HepG2 (cell line): ENCODE measurements around the gene SPAM1. TPM values are rescaled to one million over a fixed set of nuclear protein-coding genes. Genes with fewer than 3 reads are reported as not detected.

ENCODE experiments used
- ATAC-seq: fragments of 200-7000 bp; cut with Tn5 transposase; 3 replicates; pipeline ENCODE4 v1.9.1; 2020; ENCODE audit warnings: mild to moderate bottlenecking, moderate library complexity
- BruUV-seq: library from RNA; stranded (reverse); fragments of 400-500 nt; replicated peaks from 2 replicates; lab custom pipeline; 2021; lab: Mats Ljungman, UMichigan
- CTCF ChIA-PET: fragments of 300-600 bp; formaldehyde crosslinking; extraction: SDS; loops from one replicate; lab custom pipeline; 2021; ENCODE audit warnings: low total read pairs, inconsistent platforms, low intra/inter-chr PET ratio; lab: Yijun Ruan, JAX
- POLR2A ChIA-PET: fragments of 350-600 bp; sonication (Branson Sonifier 250); formaldehyde crosslinking; loops from one replicate; lab custom pipeline; 2020; ENCODE audit warnings: antibody characterized with exemption, inconsistent platforms; lab: Yijun Ruan, JAX
- DNase-seq: peaks from one replicate; pipeline ENCODE4 v3.0.0-alpha.2; 2015; ENCODE audit warnings: low spot score
- FAIRE-seq: peaks from 3 replicates; lab custom pipeline; 2011; peaks lifted over from hg19 to GRCh38; lab: Jason Lieb, UNC
- H2AFZ ChIP-seq: one replicate; pipeline ENCODE4 v1.6.1; 2011; ENCODE audit warnings: low read length, inconsistent platforms
- H3K27ac ChIP-seq: fragments of 300-600 bp; 3 replicates; pipeline ENCODE4 v1.8.0; 2011; ENCODE audit warnings: mixed run types, mild to moderate bottlenecking, mixed read lengths, low read length, inconsistent platforms; ENCODE audit not compliant: insufficient read depth; ENCODE audit errors: extremely low read length
- H3K27me3 ChIP-seq, 2 experiments: fragments of 200-600 bp in 1 of 2; 2 replicates in 1 of 2; 3 replicates in 1 of 2; pipeline versions ENCODE4 v1.6.0 to v1.8.0; 2011; ENCODE audit warnings: low read length in 2 of 2, mild to moderate bottlenecking in 2 of 2, moderate library complexity in 2 of 2, inconsistent platforms in 1 of 2; ENCODE audit not compliant: insufficient read depth in 2 of 2, control insufficient read depth in 1 of 2
- H3K36me3 ChIP-seq, 2 experiments: fragments of 200-600 bp in 1 of 2; replicated peaks in 1 of 2; 2 replicates in 1 of 2; 3 replicates in 1 of 2; pipeline versions ENCODE4 v1.5.1 to v1.8.0; 2011; ENCODE audit warnings: low read length in 2 of 2, inconsistent platforms in 1 of 2; ENCODE audit not compliant: insufficient read depth in 2 of 2, control insufficient read depth in 1 of 2
- H3K4me1 ChIP-seq: 2 replicates; pipeline ENCODE4 v1.5.1; 2012; ENCODE audit warnings: low read length, inconsistent platforms; ENCODE audit not compliant: insufficient read depth
- H3K4me2 ChIP-seq: 2 replicates; pipeline ENCODE4 v1.6.0; 2011; ENCODE audit warnings: low read depth, low read length, inconsistent platforms
- H3K4me3 ChIP-seq, 3 experiments: fragments of 200-600 bp in 1 of 3; sonication (generic), shearing (Covaris generic) in 1 of 3; replicated peaks in 1 of 3; 2 replicates each; pipeline ENCODE4 v1.5.1; 2011 to 2016; ENCODE audit warnings: low read length in 3 of 3, inconsistent platforms in 2 of 3, low read depth in 2 of 3, mild to moderate bottlenecking in 2 of 3, control low read depth in 1 of 3, mixed read lengths in 1 of 3; ENCODE audit not compliant: insufficient read depth in 1 of 3
- H3K79me2 ChIP-seq: one replicate; pipeline ENCODE4 v1.6.1; 2011; ENCODE audit warnings: low read length, inconsistent platforms; ENCODE audit not compliant: insufficient read depth
- H3K9ac ChIP-seq: 2 replicates; pipeline ENCODE4 v1.6.0; 2011; ENCODE audit warnings: mild to moderate bottlenecking, low read depth, low read length, inconsistent platforms; ENCODE audit not compliant: insufficient read depth
- H3K9me3 ChIP-seq: 2 replicates; pipeline ENCODE4 v1.5.1; 2012; ENCODE audit warnings: mild to moderate bottlenecking, low read length
- H4K20me1 ChIP-seq: 2 replicates; pipeline ENCODE4 v1.6.0; 2011; ENCODE audit warnings: inconsistent platforms, mild to moderate bottlenecking, low read length, moderate library complexity; ENCODE audit not compliant: insufficient read depth
- CHD4 ChIP-seq: fragments of 200-600 bp; sonication (generic); IDR thresholded peaks from 2 replicates; pipeline ENCODE4 v1.7.0; 2017; ENCODE audit warnings: mild to moderate bottlenecking, low read length, borderline replicate concordance
- EEA1 ChIP-seq: sonication (generic); formaldehyde crosslinking; IDR thresholded peaks from 2 replicates; pipeline ENCODE4 v1.5.1; 2020; ENCODE audit warnings: mild to moderate bottlenecking, missing genetic modification reagents, borderline replicate concordance
- GTF3A ChIP-seq: sonication (generic); formaldehyde crosslinking; conservative IDR thresholded peaks from 2 replicates; pipeline ENCODE4 v1.4.0; 2020; ENCODE audit warnings: mild to moderate bottlenecking, missing genetic modification reagents
- HIVEP1 ChIP-seq: sonication (generic); formaldehyde crosslinking; IDR thresholded peaks from 2 replicates; pipeline ENCODE4 v1.4.0; 2020; ENCODE audit warnings: mild to moderate bottlenecking, missing genetic modification reagents
- MZF1 ChIP-seq: sonication (generic); formaldehyde crosslinking; IDR thresholded peaks from 2 replicates; pipeline ENCODE4 v1.8.1; 2023; ENCODE audit warnings: mild to moderate bottlenecking, missing genetic modification reagents, borderline replicate concordance
- NFIB ChIP-seq: sonication (generic); formaldehyde crosslinking; IDR thresholded peaks from 2 replicates; pipeline ENCODE4 v1.9.0; 2021; ENCODE audit warnings: missing genetic modification reagents, mild to moderate bottlenecking, borderline replicate concordance
- SIN3B ChIP-seq: fragments of 150-350 bp; IDR thresholded peaks from 2 replicates; pipeline ENCODE4 v1.6.1; 2014; ENCODE audit warnings: low read length
- ZBTB3 ChIP-seq: sonication (generic); formaldehyde crosslinking; IDR thresholded peaks from 2 replicates; pipeline ENCODE4 v1.4.0; 2020; ENCODE audit warnings: low read depth, mild to moderate bottlenecking, moderate library complexity, missing genetic modification reagents, borderline replicate concordance
- ZC3H4 ChIP-seq: sonication (generic); formaldehyde crosslinking; IDR thresholded peaks from 2 replicates; pipeline ENCODE4 v1.4.0; 2020; ENCODE audit warnings: missing genetic modification reagents, borderline replicate concordance
- ZNF331 ChIP-seq: sonication (generic); formaldehyde crosslinking; IDR thresholded peaks from 2 replicates; pipeline ENCODE4 v1.4.0; 2020; ENCODE audit warnings: missing genetic modification reagents
- ZNF34 ChIP-seq: sonication (generic); formaldehyde crosslinking; IDR thresholded peaks from 2 replicates; pipeline ENCODE4 v1.4.0; 2020; ENCODE audit warnings: mild to moderate bottlenecking, missing genetic modification reagents, borderline replicate concordance
- ZNF550 ChIP-seq: sonication (generic); formaldehyde crosslinking; IDR thresholded peaks from 2 replicates; pipeline ENCODE4 v1.4.0; 2020; ENCODE audit warnings: mild to moderate bottlenecking, missing genetic modification reagents, borderline replicate concordance
- WGBS: methylation state at CpG from one replicate; pipeline ENCODE4 v1.1.6; 2017; ENCODE audit warnings: low lambda C conversion rate; 5-methylcytosine and 5-hydroxymethylcytosine counted together
- in situ Hi-C: cut with HindIII; loops from 2 replicates; pipeline ENCODE4 v1.10.0; 2017; ENCODE audit warnings: low pct_unique_long_range_greater_than_20kb; ENCODE audit not compliant: extremely low pct_ligation_motif_present
- intact Hi-C: fragments of 100-400 bp; cut with micrococcal nuclease; formaldehyde crosslinking; loops from one replicate; pipeline ENCODE4 v1.10.0; 2022; ENCODE audit not compliant: unreplicated experiment
- polyA plus RNA-seq, 8 experiments: library from polyadenylated mRNA; depleted of rRNA in 3 of 8; stranded (reverse) in 7 of 8; unstranded in 1 of 8; fragments of >200 nt; fragmentation: Illumina TruSeq in 4 of 8; extraction: Trizol in 4 of 8; gene quantifications; 2 replicates each; pipeline versions ENCODE4 v1.2.1 to v1.2.3, GENCODE V29; 2011 to 2016; ENCODE audit warnings: low read depth in 4 of 8, missing spikeins in 1 of 8, mixed read lengths in 1 of 8; ENCODE audit not compliant: insufficient read depth in 1 of 8
- total RNA-seq, 5 experiments: library from RNA; depleted of rRNA; stranded (reverse); fragments of >200 nt; fragmentation: Illumina TruSeq; extraction: Trizol; gene quantifications; 2 replicates each; pipeline ENCODE4 v1.2.3, GENCODE V29; 2016; ENCODE audit warnings: low read depth in 1 of 5
- TF ChIP-seq, protein P1 (sequence below): sonication (generic); formaldehyde crosslinking; IDR thresholded peaks from 2 replicates; pipeline ENCODE4 v1.5.0; 2020; ENCODE audit warnings: mild to moderate bottlenecking, missing genetic modification reagents, borderline replicate concordance
- TF ChIP-seq, protein P2 (sequence below): sonication (generic); formaldehyde crosslinking; IDR thresholded peaks from 2 replicates; pipeline ENCODE4 v1.8.1; 2023; ENCODE audit warnings: mild to moderate bottlenecking, missing genetic modification reagents
- TF ChIP-seq, protein P3 (sequence below): sonication (generic); formaldehyde crosslinking; IDR thresholded peaks from 2 replicates; pipeline ENCODE4 v1.5.1; 2020; ENCODE audit warnings: mild to moderate bottlenecking, missing genetic modification reagents

Gene SPAM1
- total and polyA plus RNA-seq, 2 of the 13 experiments (the other 11 are each of a cell fraction or from before 2014, with no cell fraction given), result not detected

DNA sequence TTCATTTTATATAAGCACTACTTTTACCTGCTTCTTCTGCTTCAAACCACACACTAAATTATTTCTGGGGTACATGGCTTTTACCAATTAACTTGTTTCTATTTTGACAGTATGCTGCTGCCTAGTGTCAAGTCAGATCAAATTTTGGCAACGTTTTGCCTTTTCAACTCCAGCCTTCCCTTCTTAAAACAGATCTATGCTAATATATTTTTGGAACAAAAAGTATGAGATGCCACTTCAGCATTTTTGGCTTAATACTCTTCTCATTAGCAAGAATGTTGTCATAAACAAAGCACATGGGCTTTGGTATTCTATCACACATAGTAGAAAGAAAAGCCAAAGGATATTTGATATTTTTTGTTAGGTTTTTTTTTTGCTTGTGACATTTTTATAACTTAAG, 47.8 kb downstream of the SPAM1 start (continued):
- TF ChIP-seq, protein P1, sequence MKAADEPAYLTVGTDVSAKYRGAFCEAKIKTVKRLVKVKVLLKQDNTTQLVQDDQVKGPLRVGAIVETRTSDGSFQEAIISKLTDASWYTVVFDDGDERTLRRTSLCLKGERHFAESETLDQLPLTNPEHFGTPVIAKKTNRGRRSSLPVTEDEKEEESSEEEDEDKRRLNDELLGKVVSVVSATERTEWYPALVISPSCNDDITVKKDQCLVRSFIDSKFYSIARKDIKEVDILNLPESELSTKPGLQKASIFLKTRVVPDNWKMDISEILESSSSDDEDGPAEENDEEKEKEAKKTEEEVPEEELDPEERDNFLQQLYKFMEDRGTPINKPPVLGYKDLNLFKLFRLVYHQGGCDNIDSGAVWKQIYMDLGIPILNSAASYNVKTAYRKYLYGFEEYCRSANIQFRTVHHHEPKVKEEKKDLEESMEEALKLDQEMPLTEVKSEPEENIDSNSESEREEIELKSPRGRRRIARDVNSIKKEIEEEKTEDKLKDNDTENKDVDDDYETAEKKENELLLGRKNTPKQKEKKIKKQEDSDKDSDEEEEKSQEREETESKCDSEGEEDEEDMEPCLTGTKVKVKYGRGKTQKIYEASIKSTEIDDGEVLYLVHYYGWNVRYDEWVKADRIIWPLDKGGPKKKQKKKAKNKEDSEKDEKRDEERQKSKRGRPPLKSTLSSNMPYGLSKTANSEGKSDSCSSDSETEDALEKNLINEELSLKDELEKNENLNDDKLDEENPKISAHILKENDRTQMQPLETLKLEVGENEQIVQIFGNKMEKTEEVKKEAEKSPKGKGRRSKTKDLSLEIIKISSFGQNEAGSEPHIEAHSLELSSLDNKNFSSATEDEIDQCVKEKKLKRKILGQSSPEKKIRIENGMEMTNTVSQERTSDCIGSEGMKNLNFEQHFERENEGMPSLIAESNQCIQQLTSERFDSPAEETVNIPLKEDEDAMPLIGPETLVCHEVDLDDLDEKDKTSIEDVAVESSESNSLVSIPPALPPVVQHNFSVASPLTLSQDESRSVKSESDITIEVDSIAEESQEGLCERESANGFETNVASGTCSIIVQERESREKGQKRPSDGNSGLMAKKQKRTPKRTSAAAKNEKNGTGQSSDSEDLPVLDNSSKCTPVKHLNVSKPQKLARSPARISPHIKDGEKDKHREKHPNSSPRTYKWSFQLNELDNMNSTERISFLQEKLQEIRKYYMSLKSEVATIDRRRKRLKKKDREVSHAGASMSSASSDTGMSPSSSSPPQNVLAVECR (CRISPR knock-in tag), result no peak
- no peak for TF ChIP-seq MZF1
- no peak for TF ChIP-seq EEA1 (CRISPR knock-in tag)
- no peak for TF ChIP-seq NFIB
- no peak for TF ChIP-seq HIVEP1
- no peak for TF ChIP-seq ZNF550 (CRISPR knock-in tag)

DNA sequence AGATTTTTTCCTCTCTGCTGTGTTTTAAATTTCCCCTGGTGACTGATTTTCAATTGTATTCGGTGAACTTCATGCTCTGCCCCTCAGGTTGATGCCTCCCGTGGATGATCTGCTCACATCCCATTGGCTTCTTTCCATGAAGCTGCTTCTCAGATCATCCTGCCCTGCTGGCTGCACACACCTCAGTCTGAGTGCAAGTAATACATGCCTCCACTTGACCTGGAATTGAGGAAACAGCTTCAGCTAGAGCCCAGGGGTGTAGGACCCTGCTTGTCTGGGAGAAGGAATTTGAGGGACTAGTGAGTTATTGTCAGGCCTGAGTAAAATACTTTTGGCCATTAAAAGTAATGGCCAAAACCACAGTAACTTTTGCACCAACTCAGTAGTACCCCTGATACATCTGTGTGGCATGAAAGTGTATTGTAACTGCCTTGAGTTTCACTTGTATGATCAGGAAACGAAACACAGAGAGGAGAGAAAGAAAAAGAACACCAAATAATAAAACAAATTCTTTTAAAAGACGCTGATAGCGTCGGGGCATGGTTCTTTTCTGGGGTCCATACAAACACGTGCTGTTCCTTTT, 49.4 kb downstream of the SPAM1 start:
- H3K27ac ChIP-seq, result no peak overlapping the region
- intact Hi-C loops, result no loop called here
- POLR2A ChIA-PET, result no interaction called here
- ATAC-seq (no peak), DNase-seq (no peak), FAIRE-seq (no peak)
- no peaks in the 10 kb centered on the region for H3K9me3 ChIP-seq
- H3K4me2 ChIP-seq, result no peak overlapping the region
- H4K20me1 ChIP-seq, result no peaks in the 10 kb centered on the region
- no TSS peak for BruUV-seq
- H2AFZ ChIP-seq, result no peak overlapping the region
- H3K27me3 ChIP-seq, result no peaks in the 10 kb centered on the region
- no peaks in the 10 kb centered on the region for H3K4me1 ChIP-seq
- CTCF ChIA-PET, result no interaction called here
- 0% methylated on average over 7 of the region's 7 CpGs for WGBS
- in situ Hi-C loops, result no loop called here
- H3K9ac ChIP-seq, result no peak overlapping the region
- no peak for TF ChIP-seq ZNF34
- TF ChIP-seq, protein P2, sequence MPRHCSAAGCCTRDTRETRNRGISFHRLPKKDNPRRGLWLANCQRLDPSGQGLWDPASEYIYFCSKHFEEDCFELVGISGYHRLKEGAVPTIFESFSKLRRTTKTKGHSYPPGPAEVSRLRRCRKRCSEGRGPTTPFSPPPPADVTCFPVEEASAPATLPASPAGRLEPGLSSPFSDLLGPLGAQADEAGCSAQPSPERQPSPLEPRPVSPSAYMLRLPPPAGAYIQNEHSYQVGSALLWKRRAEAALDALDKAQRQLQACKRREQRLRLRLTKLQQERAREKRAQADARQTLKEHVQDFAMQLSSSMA, result no peak
- TF ChIP-seq, protein P3, sequence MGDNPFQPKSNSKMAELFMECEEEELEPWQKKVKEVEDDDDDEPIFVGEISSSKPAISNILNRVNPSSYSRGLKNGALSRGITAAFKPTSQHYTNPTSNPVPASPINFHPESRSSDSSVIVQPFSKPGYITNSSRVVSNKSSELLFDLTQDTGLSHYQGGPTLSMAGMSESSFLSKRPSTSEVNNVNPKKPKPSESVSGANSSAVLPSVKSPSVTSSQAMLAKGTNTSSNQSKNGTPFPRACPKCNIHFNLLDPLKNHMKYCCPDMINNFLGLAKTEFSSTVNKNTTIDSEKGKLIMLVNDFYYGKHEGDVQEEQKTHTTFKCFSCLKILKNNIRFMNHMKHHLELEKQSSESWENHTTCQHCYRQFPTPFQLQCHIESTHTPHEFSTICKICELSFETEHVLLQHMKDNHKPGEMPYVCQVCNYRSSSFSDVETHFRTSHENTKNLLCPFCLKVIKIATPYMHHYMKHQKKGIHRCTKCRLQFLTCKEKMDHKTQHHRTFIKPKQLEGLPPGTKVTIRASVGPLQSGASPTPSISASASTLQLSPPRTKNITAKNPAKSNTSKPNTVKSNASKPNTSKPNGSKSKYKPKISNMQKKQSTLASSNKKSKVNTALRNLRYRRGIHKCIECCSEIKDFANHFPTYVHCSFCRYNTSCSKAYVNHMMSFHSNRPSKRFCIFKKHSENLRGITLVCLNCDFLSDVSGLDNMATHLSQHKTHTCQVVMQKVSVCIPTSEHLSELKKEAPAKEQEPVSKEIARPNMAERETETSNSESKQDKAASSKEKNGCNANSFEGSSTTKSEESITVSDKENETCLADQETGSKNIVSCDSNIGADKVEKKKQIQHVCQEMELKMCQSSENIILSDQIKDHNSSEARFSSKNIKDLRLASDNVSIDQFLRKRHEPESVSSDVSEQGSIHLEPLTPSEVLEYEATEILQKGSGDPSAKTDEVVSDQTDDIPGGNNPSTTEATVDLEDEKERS (CRISPR knock-in tag), result no peak
- no peak for TF ChIP-seq ZBTB3 (CRISPR knock-in tag)
- TF ChIP-seq SIN3B, result no peak
- TF ChIP-seq ZNF331 (CRISPR knock-in tag), result no peak
- TF ChIP-seq GTF3A (CRISPR knock-in tag), result no peak
- TF ChIP-seq ZC3H4 (CRISPR knock-in tag), result no peak
- no peak for TF ChIP-seq CHD4
- H3K79me2 ChIP-seq, result no peaks in the 10 kb centered on the region
- H3K36me3 ChIP-seq, result no peaks in the 10 kb centered on the region
- no peak overlapping the region for H3K4me3 ChIP-seq
